AG04450 (cell line): ENCODE data around the gene CORO2B. TPM values are rescaled to one million over a fixed set of nuclear protein-coding genes. Genes with fewer than 3 reads are reported as not detected.

Experiments used
- CTCF ChIA-PET: fragments of 300-600, 350-600 bp; formaldehyde crosslinking; extraction: SDS; loops from one replicate; lab custom pipeline; 2022; ENCODE audit warnings: antibody characterized with exemption, inconsistent platforms; lab: Charles Lee
- POLR2A ChIA-PET: fragments of 350-600 bp; formaldehyde crosslinking; extraction: SDS; loops from one replicate; lab custom pipeline; 2021; ENCODE audit warnings: antibody characterized with exemption, inconsistent platforms; lab: Yijun Ruan, JAX
- DNase-seq: peaks from one replicate; pipeline ENCODE4 v3.0.0-alpha.2; 2011; ENCODE audit warnings: low read depth, low spot score
- H3K27ac ChIP-seq: one replicate; pipeline ENCODE4 v1.5.1; 2012; ENCODE audit warnings: low read depth, low read length, control low read depth
- H3K27me3 ChIP-seq: one replicate; pipeline ENCODE4 v1.6.0; 2012; ENCODE audit warnings: low read length; ENCODE audit not compliant: control insufficient read depth, insufficient read depth
- H3K4me3 ChIP-seq: 2 replicates; pipeline ENCODE4 v1.5.1; 2011; ENCODE audit warnings: mild to moderate bottlenecking, low read depth, low read length, control low read depth
- H3K9me3 ChIP-seq: 2 replicates; pipeline ENCODE4 v1.5.1; 2012; ENCODE audit warnings: low read length; ENCODE audit not compliant: control insufficient read depth, insufficient read depth
- polyA plus RNA-seq: library from polyadenylated mRNA; depleted of rRNA; stranded (reverse); fragments of >200 nt; gene quantifications from 2 replicates; pipeline ENCODE4 v1.2.3, GENCODE V29; 2011; rRNA removed
- TF ChIP-seq, protein P1 (sequence below): IDR thresholded peaks from 2 replicates; pipeline ENCODE4 v1.5.1; 2011; ENCODE audit warnings: low read depth, low read length, control low read depth, inconsistent platforms

The CORO2B gene
- polyA plus RNA-seq, 1 experiment = 16.1 TPM

DNA sequence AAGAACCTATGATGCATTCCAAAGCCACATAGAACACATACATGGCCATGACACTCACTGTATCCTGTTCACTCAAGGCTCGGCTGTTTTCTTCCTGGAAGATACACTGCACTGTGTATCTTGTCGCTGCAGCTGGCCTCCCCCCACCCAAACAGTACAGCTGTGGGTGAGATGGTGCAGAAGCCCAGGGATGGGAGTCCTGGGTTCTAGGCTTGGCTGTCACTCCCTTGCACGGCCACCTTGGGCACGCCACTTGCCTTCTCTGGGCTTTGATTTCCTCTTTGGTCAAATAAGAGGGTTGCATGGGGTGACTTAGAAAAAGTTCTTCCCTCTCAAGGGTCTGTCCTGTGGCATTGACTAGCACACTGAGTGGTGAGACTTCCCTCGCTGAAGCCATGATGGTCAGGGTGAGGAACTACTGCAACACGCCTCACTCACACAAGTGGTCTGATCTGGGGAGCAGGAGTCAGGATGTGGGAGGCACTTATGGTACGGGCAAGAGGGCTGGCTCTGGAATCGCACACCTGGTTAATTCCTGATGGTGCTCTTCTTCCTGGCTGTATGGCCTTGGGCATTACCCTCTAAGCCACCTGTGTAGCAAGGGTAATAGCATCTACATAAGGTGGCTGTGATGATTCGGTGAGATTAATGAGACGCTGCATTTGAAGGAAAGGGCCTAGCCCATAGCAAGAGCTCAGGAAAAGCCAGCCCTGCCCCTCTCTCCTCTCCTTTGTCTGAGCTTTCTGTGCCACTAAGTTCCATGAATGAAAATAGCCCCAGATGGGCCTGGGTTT lies 197.9 kb downstream of the CORO2B start:
- peaks cover 4% of the 10 kb centered on the region; the same call in 1 of the 2 replicates for H3K9me3 ChIP-seq
- H3K27me3 ChIP-seq = peaks cover 2% of the 10 kb centered on the region
- TF ChIP-seq, protein P1, sequence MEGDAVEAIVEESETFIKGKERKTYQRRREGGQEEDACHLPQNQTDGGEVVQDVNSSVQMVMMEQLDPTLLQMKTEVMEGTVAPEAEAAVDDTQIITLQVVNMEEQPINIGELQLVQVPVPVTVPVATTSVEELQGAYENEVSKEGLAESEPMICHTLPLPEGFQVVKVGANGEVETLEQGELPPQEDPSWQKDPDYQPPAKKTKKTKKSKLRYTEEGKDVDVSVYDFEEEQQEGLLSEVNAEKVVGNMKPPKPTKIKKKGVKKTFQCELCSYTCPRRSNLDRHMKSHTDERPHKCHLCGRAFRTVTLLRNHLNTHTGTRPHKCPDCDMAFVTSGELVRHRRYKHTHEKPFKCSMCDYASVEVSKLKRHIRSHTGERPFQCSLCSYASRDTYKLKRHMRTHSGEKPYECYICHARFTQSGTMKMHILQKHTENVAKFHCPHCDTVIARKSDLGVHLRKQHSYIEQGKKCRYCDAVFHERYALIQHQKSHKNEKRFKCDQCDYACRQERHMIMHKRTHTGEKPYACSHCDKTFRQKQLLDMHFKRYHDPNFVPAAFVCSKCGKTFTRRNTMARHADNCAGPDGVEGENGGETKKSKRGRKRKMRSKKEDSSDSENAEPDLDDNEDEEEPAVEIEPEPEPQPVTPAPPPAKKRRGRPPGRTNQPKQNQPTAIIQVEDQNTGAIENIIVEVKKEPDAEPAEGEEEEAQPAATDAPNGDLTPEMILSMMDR = no peak
- no peak for DNase-seq
- ChIA-PET POLR2A (no interaction called here), CTCF (interaction anchor here (0.5 kb wide), 1 partner anchor 556 kb away, joined by 3 read pairs; no protein-coding TSS in a partner anchor)
- no peak overlapping the region for H3K4me3 ChIP-seq
- peak overlapping the region; percentile 11 for H3K27ac ChIP-seq

Other genes starting within 250 kb of the CORO2B start
- 24.0 and 34.7 TPM in 2 replicates for gene ITGA11, start 146.8 kb upstream of the CORO2B start, polyA plus RNA-seq
- gene ANP32A, start 241.9 kb downstream of the CORO2B start, polyA plus RNA-seq = 67.8 and 69.4 TPM in 2 replicates